ENCODE results near the gene DPY19L3. TPM values are rescaled to one million over a fixed set of nuclear protein-coding genes. Genes with fewer than 3 reads are reported as not detected.

DPY19L3 gene
- total RNA-seq, 1 experiment from 2014 or later, result 27.8 TPM

DNA sequence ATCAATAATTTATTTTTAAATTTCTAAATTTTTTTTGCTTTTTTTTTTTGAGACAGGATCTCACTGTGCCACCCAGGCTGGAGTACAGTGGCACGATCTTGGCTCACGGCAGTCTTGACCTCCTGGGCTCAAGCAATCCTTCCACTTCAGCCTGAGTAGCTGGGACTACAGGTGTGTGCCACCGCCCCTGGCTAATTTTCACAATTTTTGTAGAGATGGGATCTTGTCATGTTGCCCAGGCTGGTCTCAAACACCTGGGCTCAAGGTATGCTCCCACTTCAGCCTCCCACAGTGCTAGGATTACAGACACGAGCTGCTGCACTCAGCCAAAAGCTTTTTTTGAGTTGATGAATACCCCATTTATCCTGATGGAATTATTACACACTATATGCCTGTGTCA lies 50.8 kb downstream of the DPY19L3 start:
- no peaks in the 10 kb centered on the region for H3K27me3 ChIP-seq (ENCODE audit: control insufficient read depth, insufficient read depth, low read length)
- H3K27ac ChIP-seq (ENCODE audit: low read length), result no peak overlapping the region
- BruUV-seq (replicated peaks), result no TSS peak
- TF ChIP-seq, protein P1, sequence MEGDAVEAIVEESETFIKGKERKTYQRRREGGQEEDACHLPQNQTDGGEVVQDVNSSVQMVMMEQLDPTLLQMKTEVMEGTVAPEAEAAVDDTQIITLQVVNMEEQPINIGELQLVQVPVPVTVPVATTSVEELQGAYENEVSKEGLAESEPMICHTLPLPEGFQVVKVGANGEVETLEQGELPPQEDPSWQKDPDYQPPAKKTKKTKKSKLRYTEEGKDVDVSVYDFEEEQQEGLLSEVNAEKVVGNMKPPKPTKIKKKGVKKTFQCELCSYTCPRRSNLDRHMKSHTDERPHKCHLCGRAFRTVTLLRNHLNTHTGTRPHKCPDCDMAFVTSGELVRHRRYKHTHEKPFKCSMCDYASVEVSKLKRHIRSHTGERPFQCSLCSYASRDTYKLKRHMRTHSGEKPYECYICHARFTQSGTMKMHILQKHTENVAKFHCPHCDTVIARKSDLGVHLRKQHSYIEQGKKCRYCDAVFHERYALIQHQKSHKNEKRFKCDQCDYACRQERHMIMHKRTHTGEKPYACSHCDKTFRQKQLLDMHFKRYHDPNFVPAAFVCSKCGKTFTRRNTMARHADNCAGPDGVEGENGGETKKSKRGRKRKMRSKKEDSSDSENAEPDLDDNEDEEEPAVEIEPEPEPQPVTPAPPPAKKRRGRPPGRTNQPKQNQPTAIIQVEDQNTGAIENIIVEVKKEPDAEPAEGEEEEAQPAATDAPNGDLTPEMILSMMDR (IDR thresholded peaks at IDR 0.05), result no peak
- TF ChIP-seq POLR2AphosphoS5 (IDR thresholded peaks at IDR 0.05; ENCODE audit: low read depth, low read length) (no peak), SIN3A (IDR thresholded peaks at IDR 0.05; ENCODE audit: borderline replicate concordance, insufficient read depth, low read depth, low read length) (no peak), TCF7L2 (IDR thresholded peaks at IDR 0.05; ENCODE audit: low read depth, low read length) (no peak)
- TF ChIP-seq, protein P2, sequence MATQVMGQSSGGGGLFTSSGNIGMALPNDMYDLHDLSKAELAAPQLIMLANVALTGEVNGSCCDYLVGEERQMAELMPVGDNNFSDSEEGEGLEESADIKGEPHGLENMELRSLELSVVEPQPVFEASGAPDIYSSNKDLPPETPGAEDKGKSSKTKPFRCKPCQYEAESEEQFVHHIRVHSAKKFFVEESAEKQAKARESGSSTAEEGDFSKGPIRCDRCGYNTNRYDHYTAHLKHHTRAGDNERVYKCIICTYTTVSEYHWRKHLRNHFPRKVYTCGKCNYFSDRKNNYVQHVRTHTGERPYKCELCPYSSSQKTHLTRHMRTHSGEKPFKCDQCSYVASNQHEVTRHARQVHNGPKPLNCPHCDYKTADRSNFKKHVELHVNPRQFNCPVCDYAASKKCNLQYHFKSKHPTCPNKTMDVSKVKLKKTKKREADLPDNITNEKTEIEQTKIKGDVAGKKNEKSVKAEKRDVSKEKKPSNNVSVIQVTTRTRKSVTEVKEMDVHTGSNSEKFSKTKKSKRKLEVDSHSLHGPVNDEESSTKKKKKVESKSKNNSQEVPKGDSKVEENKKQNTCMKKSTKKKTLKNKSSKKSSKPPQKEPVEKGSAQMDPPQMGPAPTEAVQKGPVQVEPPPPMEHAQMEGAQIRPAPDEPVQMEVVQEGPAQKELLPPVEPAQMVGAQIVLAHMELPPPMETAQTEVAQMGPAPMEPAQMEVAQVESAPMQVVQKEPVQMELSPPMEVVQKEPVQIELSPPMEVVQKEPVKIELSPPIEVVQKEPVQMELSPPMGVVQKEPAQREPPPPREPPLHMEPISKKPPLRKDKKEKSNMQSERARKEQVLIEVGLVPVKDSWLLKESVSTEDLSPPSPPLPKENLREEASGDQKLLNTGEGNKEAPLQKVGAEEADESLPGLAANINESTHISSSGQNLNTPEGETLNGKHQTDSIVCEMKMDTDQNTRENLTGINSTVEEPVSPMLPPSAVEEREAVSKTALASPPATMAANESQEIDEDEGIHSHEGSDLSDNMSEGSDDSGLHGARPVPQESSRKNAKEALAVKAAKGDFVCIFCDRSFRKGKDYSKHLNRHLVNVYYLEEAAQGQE (IDR thresholded peaks at IDR 0.05; ENCODE audit: insufficient read depth in 1 of 2, low read depth in 2 of 2, low read length in 1 of 2), result no peak
- intact Hi-C loops (cut with micrococcal nuclease; ENCODE audit: unreplicated experiment) (no loop called here), in situ Hi-C loops (cut with HindIII; ENCODE audit: low pct_unique_long_range_greater_than_20kb, low sequenced_read_pairs) (no loop called here)
- H3K4me1 ChIP-seq (ENCODE audit: control insufficient read depth, insufficient read depth, low read length), result no peaks in the 10 kb centered on the region
- DNase-seq (ENCODE audit: low read depth, low spot score) (no peak), ATAC-seq (no peak)
- peaks cover 3% of the 10 kb centered on the region; the same call in 1 of the 2 replicates for H3K36me3 ChIP-seq (ENCODE audit: control insufficient read depth, insufficient read depth, low read length)
- CTCF ChIA-PET, result no interaction called here
- no peak overlapping the region for H3K4me3 ChIP-seq (ENCODE audit: low read depth in 2 of 2, low read length in 2 of 2)
- no peaks in the 10 kb centered on the region for H3K9me3 ChIP-seq (ENCODE audit: control insufficient read depth, insufficient read depth, low read depth, low read length)
- POLR2A ChIA-PET, result interaction anchor here (0.6 kb wide), 1 partner anchor 27 kb away, joined by 4 read pairs; no protein-coding TSS in a partner anchor

DNA sequence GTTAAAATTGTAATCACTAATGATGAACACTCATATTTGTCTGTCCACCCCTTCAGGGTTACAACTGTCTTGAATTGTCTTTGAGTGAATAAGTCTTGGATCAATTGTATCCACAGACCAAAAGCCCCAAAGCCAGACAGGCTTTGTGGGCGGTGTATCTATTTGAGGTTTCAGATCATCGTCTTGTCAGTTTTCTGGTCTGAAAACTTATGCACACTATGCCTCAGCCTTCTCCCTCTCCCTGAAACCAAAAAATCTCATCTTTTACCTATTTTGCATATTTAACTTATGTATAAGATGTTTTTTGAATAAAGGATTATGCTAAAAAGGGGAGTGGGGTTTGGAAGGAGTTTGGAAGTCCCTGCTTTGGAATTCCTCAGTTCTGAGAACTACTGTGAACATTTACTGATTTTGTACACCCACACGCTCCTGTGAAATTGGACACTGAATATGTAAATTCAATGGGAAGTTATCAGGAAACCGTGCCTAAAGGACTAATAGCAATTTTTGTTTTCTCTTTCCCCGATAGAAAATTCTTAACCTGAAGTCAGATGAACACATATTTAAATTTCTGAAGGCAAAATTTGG lies 52.1 kb downstream of the DPY19L3 start:
- peaks cover 3% of the 10 kb centered on the region; the same call in 1 of the 2 replicates for H3K36me3 ChIP-seq (ENCODE audit: control insufficient read depth, insufficient read depth, low read length)
- H3K4me3 ChIP-seq (ENCODE audit: low read depth in 2 of 2, low read length in 2 of 2), result no peak overlapping the region
- no peaks in the 10 kb centered on the region for H3K27me3 ChIP-seq (ENCODE audit: control insufficient read depth, insufficient read depth, low read length)
- no TSS peak for BruUV-seq (replicated peaks)
- H3K27ac ChIP-seq (ENCODE audit: low read length), result no peak overlapping the region
- ChIA-PET CTCF (no interaction called here), POLR2A (no interaction called here)
- intact Hi-C loops (cut with micrococcal nuclease; ENCODE audit: unreplicated experiment) (no loop called here), in situ Hi-C loops (cut with HindIII; ENCODE audit: low pct_unique_long_range_greater_than_20kb, low sequenced_read_pairs) (no loop called here)
- DNase-seq (ENCODE audit: low read depth, low spot score) (no peak), ATAC-seq (no peak)
- TF ChIP-seq SIN3A (IDR thresholded peaks at IDR 0.05; ENCODE audit: borderline replicate concordance, insufficient read depth, low read depth, low read length) (no peak), TCF7L2 (IDR thresholded peaks at IDR 0.05; ENCODE audit: low read depth, low read length) (no peak), POLR2AphosphoS5 (IDR thresholded peaks at IDR 0.05; ENCODE audit: low read depth, low read length) (no peak)
- TF ChIP-seq, protein P2 (IDR thresholded peaks at IDR 0.05; ENCODE audit: insufficient read depth in 1 of 2, low read depth in 2 of 2, low read length in 1 of 2), result no peak
- TF ChIP-seq, protein P1 (IDR thresholded peaks at IDR 0.05), result no peak
- H3K4me1 ChIP-seq (ENCODE audit: control insufficient read depth, insufficient read depth, low read length), result no peaks in the 10 kb centered on the region
- H3K9me3 ChIP-seq (ENCODE audit: control insufficient read depth, insufficient read depth, low read depth, low read length), result no peaks in the 10 kb centered on the region
